ENCODE measurements around the gene ABLIM2. TPM values are rescaled to one million over a fixed set of nuclear protein-coding genes. Genes with fewer than 3 reads are reported as not detected.

ABLIM2 gene
- total RNA-seq, 1 experiment from 2014 or later: 2.7 TPM

- TF ChIP-seq CTCF (conservative IDR thresholded peaks at IDR 0.05; ENCODE audit: low read depth, low read length) (no peak), EZH2 (IDR thresholded peaks at IDR 0.05; ENCODE audit: borderline replicate concordance, low read depth, low read length, poor library complexity, severe bottlenecking) (no peak)
- no TSS peak for BruUV-seq (replicated peaks)
- POLR2A ChIA-PET (ENCODE audit: low non-redundant PET): interaction anchor here (0.5 kb wide), 1 partner anchor 39 kb away, joined by 3 read pairs; no protein-coding TSS in a partner anchor
- no peak overlapping the region for H3K27ac ChIP-seq (ENCODE audit: low read depth, low read length, poor library complexity, severe bottlenecking)
- no peaks in the 10 kb centered on the region for H3K4me1 ChIP-seq (ENCODE audit: insufficient read depth, low read length, poor library complexity, severe bottlenecking)
- CTCF ChIA-PET: no interaction called here
- no peaks in the 10 kb centered on the region for H3K9me3 ChIP-seq (ENCODE audit: low read depth, low read length, poor library complexity, severe bottlenecking)
- no peak overlapping the region for H3K4me3 ChIP-seq (ENCODE audit: low read depth, low read length, poor library complexity, severe bottlenecking)
- H3K36me3 ChIP-seq (ENCODE audit: insufficient read depth, low read length, poor library complexity, severe bottlenecking): no peaks in the 10 kb centered on the region
- no peak for DNase-seq (ENCODE audit: low spot score)
- intact Hi-C loops (cut with micrococcal nuclease; ENCODE audit: unreplicated experiment): no loop called here
- H3K27me3 ChIP-seq (replicated peaks; ENCODE audit: insufficient read depth, low read depth, low read length, poor library complexity): no peaks in the 10 kb centered on the region
Observed at GRCh38 chr4:8169763-8170162, 11.2 kb upstream of the ABLIM2 start.

- no TSS peak for BruUV-seq (replicated peaks)
- DNase-seq (ENCODE audit: low spot score): no peak
- no peak for TF ChIP-seq EZH2 (IDR thresholded peaks at IDR 0.05; ENCODE audit: borderline replicate concordance, low read depth, low read length, poor library complexity, severe bottlenecking)
- no peak for TF ChIP-seq CTCF (conservative IDR thresholded peaks at IDR 0.05; ENCODE audit: low read depth, low read length)
- no peak overlapping the region for H3K27ac ChIP-seq (ENCODE audit: low read depth, low read length, poor library complexity, severe bottlenecking)
- no peaks in the 10 kb centered on the region for H3K9me3 ChIP-seq (ENCODE audit: low read depth, low read length, poor library complexity, severe bottlenecking)
- CTCF ChIA-PET: no interaction called here
- H3K36me3 ChIP-seq (ENCODE audit: insufficient read depth, low read length, poor library complexity, severe bottlenecking): no peaks in the 10 kb centered on the region
- no peak overlapping the region for H3K4me3 ChIP-seq (ENCODE audit: low read depth, low read length, poor library complexity, severe bottlenecking)
- POLR2A ChIA-PET (ENCODE audit: low non-redundant PET): interaction anchor here (0.5 kb wide), 1 partner anchor 38 kb away, joined by 3 read pairs; no protein-coding TSS in a partner anchor
- no peaks in the 10 kb centered on the region for H3K4me1 ChIP-seq (ENCODE audit: insufficient read depth, low read length, poor library complexity, severe bottlenecking)
- intact Hi-C loops (cut with micrococcal nuclease; ENCODE audit: unreplicated experiment): no loop called here
- H3K27me3 ChIP-seq (replicated peaks; ENCODE audit: insufficient read depth, low read depth, low read length, poor library complexity): no peaks in the 10 kb centered on the region
Observed at GRCh38 chr4:8168832-8169598, 10.4 kb upstream of the ABLIM2 start.

GRCh38 chr4:8168232-8168631 lies 9.6 kb upstream of the ABLIM2 start:
- intact Hi-C loops (cut with micrococcal nuclease; ENCODE audit: unreplicated experiment): no loop called here
- ChIA-PET CTCF (no interaction called here), POLR2A (ENCODE audit: low non-redundant PET) (no interaction called here)
- DNase-seq (ENCODE audit: low spot score): no peak
- no TSS peak for BruUV-seq (replicated peaks)
- Histone ChIP-seq H3K27me3 (replicated peaks; ENCODE audit: insufficient read depth, low read depth, low read length, poor library complexity) (no peaks in the 10 kb centered on the region), H3K27ac (ENCODE audit: low read depth, low read length, poor library complexity, severe bottlenecking) (no peak overlapping the region), H3K4me1 (ENCODE audit: insufficient read depth, low read length, poor library complexity, severe bottlenecking) (no peaks in the 10 kb centered on the region), H3K36me3 (ENCODE audit: insufficient read depth, low read length, poor library complexity, severe bottlenecking) (no peaks in the 10 kb centered on the region), H3K4me3 (ENCODE audit: low read depth, low read length, poor library complexity, severe bottlenecking) (no peak overlapping the region), H3K9me3 (ENCODE audit: low read depth, low read length, poor library complexity, severe bottlenecking) (no peaks in the 10 kb centered on the region)
- no peak for TF ChIP-seq EZH2 (IDR thresholded peaks at IDR 0.05; ENCODE audit: borderline replicate concordance, low read depth, low read length, poor library complexity, severe bottlenecking)
- TF ChIP-seq CTCF (conservative IDR thresholded peaks at IDR 0.05; ENCODE audit: low read depth, low read length): peak; percentile 56
